Naive thymus-derived CD4-positive, alpha-beta T cell (primary cell): ENCODE results near the gene OVOL3. TPM values are rescaled to one million over a fixed set of nuclear protein-coding genes. Genes with fewer than 3 reads are reported as not detected.
"Not testable (repeated sequence)": the region's sequence is repeated elsewhere in the genome, so short reads cannot be mapped to it uniquely, and the experiment has no call there.

Experiments
- ATAC-seq: fragments of 150-1000 bp; cut with Tn5 transposase; 2 replicates; pipeline ENCODE4 v1.10.0; 2021; ENCODE audit warnings: mild to moderate bottlenecking, moderate library complexity
- CTCF ChIA-PET: fragments of 350-600 bp; sonication (Branson Sonifier 250); formaldehyde crosslinking; loops from one replicate; lab custom pipeline; 2021; ENCODE audit warnings: antibody characterized with exemption; lab: Charles Lee
- POLR2A ChIA-PET: fragments of 350-600 bp; sonication (Branson Sonifier 250); formaldehyde crosslinking; loops from one replicate; lab custom pipeline; 2021; ENCODE audit warnings: antibody characterized with exemption, inconsistent platforms; lab: Charles Lee
- DNase-seq, 9 donors: peaks; one replicate each; pipeline versions ENCODE4 v3.0.0 to v3.0.0-alpha.2; 2020 to 2022; ENCODE audit warnings: mixed read lengths in 1 of 9
- H3K27ac ChIP-seq: one replicate; pipeline ENCODE4 v1.7.0; 2013; ENCODE audit warnings: mild to moderate bottlenecking, low read depth, low read length, moderate library complexity
- H3K27me3 ChIP-seq, 2 donors: one replicate each; pipeline ENCODE4 v1.7.0; 2013; ENCODE audit warnings: low read length in 2 of 2, mild to moderate bottlenecking in 2 of 2, moderate library complexity in 2 of 2; ENCODE audit not compliant: control insufficient read depth in 2 of 2, insufficient read depth in 2 of 2
- H3K36me3 ChIP-seq, 3 experiments: 1 replicate in 2 of 3; 2 replicates in 1 of 3; pipeline ENCODE4 v1.7.0; 2013; ENCODE audit warnings: low read length in 3 of 3, mild to moderate bottlenecking in 3 of 3, moderate library complexity in 1 of 3; ENCODE audit not compliant: insufficient read depth in 3 of 3, control insufficient read depth in 2 of 3
- H3K4me1 ChIP-seq, 2 donors: one replicate each; pipeline ENCODE4 v1.7.0; 2013; ENCODE audit warnings: low read length in 2 of 2, mild to moderate bottlenecking in 2 of 2, moderate library complexity in 1 of 2; ENCODE audit not compliant: control insufficient read depth in 2 of 2, insufficient read depth in 2 of 2
- H3K4me3 ChIP-seq: 2 replicates; pipeline ENCODE4 v1.7.0; 2013; ENCODE audit warnings: mild to moderate bottlenecking, low read length
- H3K9me3 ChIP-seq, 3 experiments: 1 replicate in 2 of 3; 2 replicates in 1 of 3; pipeline ENCODE4 v1.7.0; 2013; ENCODE audit warnings: low read length in 3 of 3; ENCODE audit not compliant: control insufficient read depth in 2 of 3
- H3K27ac Mint-ChIP-seq, 9 donors: one replicate each; pipeline ENCODE4 v1.8.0; 2020 to 2022; ENCODE audit warnings: mixed read lengths in 9 of 9, mild to moderate bottlenecking in 8 of 9, moderate library complexity in 5 of 9, inconsistent platforms in 2 of 9
- H3K27me3 Mint-ChIP-seq, 5 donors: one replicate each; pipeline ENCODE4 v1.8.0; 2021 to 2022; ENCODE audit warnings: mixed read lengths in 5 of 5, mild to moderate bottlenecking in 1 of 5
- H3K36me3 Mint-ChIP-seq, 5 donors: one replicate each; pipeline ENCODE4 v1.8.0; 2020 to 2022; ENCODE audit warnings: mixed read lengths in 5 of 5, mild to moderate bottlenecking in 3 of 5, inconsistent platforms in 1 of 5
- H3K4me1 Mint-ChIP-seq, 7 donors: one replicate each; pipeline ENCODE4 v1.8.0; 2020 to 2022; ENCODE audit warnings: mixed read lengths in 7 of 7, mild to moderate bottlenecking in 3 of 7, inconsistent platforms in 1 of 7
- H3K4me3 Mint-ChIP-seq, 10 donors: one replicate each; pipeline ENCODE4 v1.8.0; 2020 to 2022; ENCODE audit warnings: mild to moderate bottlenecking in 10 of 10, mixed read lengths in 10 of 10, moderate library complexity in 6 of 10, inconsistent platforms in 2 of 10
- H3K9me3 Mint-ChIP-seq, 11 donors: one replicate each; pipeline ENCODE4 v1.8.0; 2020 to 2022; ENCODE audit warnings: mixed read lengths in 11 of 11, mild to moderate bottlenecking in 4 of 11, inconsistent platforms in 1 of 11, moderate library complexity in 1 of 11
- intact Hi-C, 2 donors: fragments of 100-400 bp; cut with micrococcal nuclease; formaldehyde crosslinking; loops; one replicate each; pipeline ENCODE4 v1.15.1; 2023
- polyA plus RNA-seq, 2 donors: library from polyadenylated mRNA; unstranded; fragments of 300-500 nt; fragmentation: Illumina TruSeq; gene quantifications; one replicate each; pipeline ENCODE4 v1.2.3, GENCODE V29; 2021
- total RNA-seq, 6 experiments: library from RNA in 5 of 6; stranded (reverse) in 5 of 6; gene quantifications; 1 replicate in 5 of 6; 2 replicates in 1 of 6; pipeline ENCODE4 v1.2.3 and lab custom pipeline; 2021 to 2026

The OVOL3 gene
- total and polyA plus RNA-seq, 7 experiments from 2014 or later: not detected

GRCh38 chr19:36121486-36122124 is 10.7 kb downstream of the OVOL3 start:
- Histone ChIP-seq H3K27ac (no peak overlapping the region), H3K4me1 (peaks cover 0 to under 1% of the 10 kb centered on the region in 2 donors), H3K9me3 (no peaks in the 10 kb centered on the region), H3K27me3 (no peaks in the 10 kb centered on the region), H3K36me3 (peaks cover 0 to 76% (median 20%) of the 10 kb centered on the region in 3 experiments), H3K4me3 (no peak overlapping the region)
- ChIA-PET CTCF (no interaction called here), POLR2A (interaction anchor here (0.7 kb wide), 1 partner anchor 22 kb away, joined by 5 read pairs; no protein-coding TSS in a partner anchor)
- H3K4me3 Mint-ChIP-seq: no peak overlapping the region
- peak overlapping the region in 1 of 9 donors; percentile 38 for H3K27ac Mint-ChIP-seq
- no peaks in the 10 kb centered on the region for H3K9me3 Mint-ChIP-seq
- intact Hi-C loops: loop anchor here in 1 of 2 donors (10.0 kb wide), 2 partner anchors 563 to 1343 kb away; partner anchors contain the start of genes ZNF567, ZNF569 and ZNF570
- no peak for ATAC-seq
- H3K27me3 Mint-ChIP-seq: no peaks in the 10 kb centered on the region
- H3K36me3 Mint-ChIP-seq: peaks cover 8 to 31% (median 14%) of the 10 kb centered on the region in 5 donors
- H3K4me1 Mint-ChIP-seq: peaks cover 14 to 21% (median 16%) of the 10 kb centered on the region in 7 donors
- no peak for DNase-seq

GRCh38 chr19:36125557-36125956 is 14.6 kb downstream of the OVOL3 start:
- ATAC-seq (no peak), DNase-seq (no peak)
- peak overlapping the region in 2 of 10 donors; percentile 17 for H3K4me3 Mint-ChIP-seq
- no peaks in the 10 kb centered on the region for H3K27me3 Mint-ChIP-seq
- H3K4me3 ChIP-seq: no peak overlapping the region
- peak overlapping the region in 2 of 9 donors; percentile 34 to 62 for H3K27ac Mint-ChIP-seq
- H3K27ac ChIP-seq: no peak overlapping the region
- intact Hi-C loops: loop anchor here in 1 of 2 donors (5.0 to 10.0 kb wide), 5 partner anchors 292 to 1339 kb away; partner anchors contain the start of genes ZFP82, ZNF529, ZNF567 and ZNF569
- H3K4me1 Mint-ChIP-seq: peaks cover 0 to 20% (median 6%) of the 10 kb centered on the region in 7 donors
- H3K9me3 ChIP-seq: no peaks in the 10 kb centered on the region
- no peaks in the 10 kb centered on the region for H3K4me1 ChIP-seq
- ChIA-PET POLR2A (no interaction called here), CTCF (interaction anchor here (7.0 kb wide), 1 partner anchor 45 kb away, joined by 100 read pairs; no protein-coding TSS in a partner anchor)
- peaks cover 0 to 18% (median 4%) of the 10 kb centered on the region in 5 donors for H3K36me3 Mint-ChIP-seq
- no peaks in the 10 kb centered on the region for H3K27me3 ChIP-seq
- peaks cover 0 to 49% (median 13%) of the 10 kb centered on the region in 3 experiments for H3K36me3 ChIP-seq
- H3K9me3 Mint-ChIP-seq: no peaks in the 10 kb centered on the region

DNA sequence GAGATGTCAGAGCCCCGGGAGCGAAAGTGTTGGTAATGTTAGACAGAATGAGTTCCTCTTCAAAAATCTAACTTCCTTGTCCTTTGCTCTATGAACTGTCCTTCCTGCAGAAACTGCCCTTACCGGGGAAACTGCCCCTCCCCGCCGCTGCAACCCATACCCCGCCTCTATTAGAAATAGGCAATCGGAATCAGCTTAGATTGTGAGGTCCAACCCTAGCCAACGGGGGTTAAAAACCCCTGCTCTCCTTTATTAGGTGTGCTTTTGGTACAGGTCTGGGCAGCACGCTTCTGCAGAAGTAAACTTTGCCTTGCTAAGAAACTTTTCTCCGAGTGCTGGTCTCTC is 17.4 kb downstream of the OVOL3 start:
- Mint-ChIP-seq H3K9me3 (no peaks in the 10 kb centered on the region), H3K4me1 (peaks cover 0 to 33% (median 6%) of the 10 kb centered on the region in 7 donors), H3K4me3 (peak overlapping the region; percentile 81 to 96 (median 91)), H3K27ac (peak overlapping the region; percentile 83 to 96 (median 90)), H3K36me3 (peaks cover 0 to 11% (median 0%) of the 10 kb centered on the region in 5 donors), H3K27me3 (no peaks in the 10 kb centered on the region)
- DNase-seq (no peak), ATAC-seq (peak; percentile 5)
- no peaks in the 10 kb centered on the region for H3K27me3 ChIP-seq
- no peaks in the 10 kb centered on the region for H3K4me1 ChIP-seq
- H3K4me3 ChIP-seq: peak overlapping the region; percentile 69
- peaks cover 0 to 23% (median 6%) of the 10 kb centered on the region in 3 experiments for H3K36me3 ChIP-seq
- no peaks in the 10 kb centered on the region for H3K9me3 ChIP-seq
- POLR2A ChIA-PET: interaction anchor here (0.6 to 2.9 kb wide), 9 partner anchors 11 to 432 kb away, joined by 3 to 26 read pairs (median 4); partner anchors contain the start of genes CAPNS1, TBCB, ZFP14 and ZNF146
- H3K27ac ChIP-seq: peak overlapping the region; percentile 77
- CTCF ChIA-PET: interaction anchor here (0.6 to 7.0 kb wide), 16 partner anchors 9 to 190 kb away, joined by 3 to 100 read pairs (median 4); partner anchors contain the start of genes CAPNS1, POLR2I, TBCB and THAP8
- intact Hi-C loops: loop anchor here (1.0 to 10.0 kb wide), 8 partner anchors 11 to 1336 kb away; partner anchors contain the start of genes CAPNS1 (in 1 of the 2), ZFP82 (in 1 of the 2), ZNF529 (in 1 of the 2) and ZNF565 (in 1 of the 2)

DNA sequence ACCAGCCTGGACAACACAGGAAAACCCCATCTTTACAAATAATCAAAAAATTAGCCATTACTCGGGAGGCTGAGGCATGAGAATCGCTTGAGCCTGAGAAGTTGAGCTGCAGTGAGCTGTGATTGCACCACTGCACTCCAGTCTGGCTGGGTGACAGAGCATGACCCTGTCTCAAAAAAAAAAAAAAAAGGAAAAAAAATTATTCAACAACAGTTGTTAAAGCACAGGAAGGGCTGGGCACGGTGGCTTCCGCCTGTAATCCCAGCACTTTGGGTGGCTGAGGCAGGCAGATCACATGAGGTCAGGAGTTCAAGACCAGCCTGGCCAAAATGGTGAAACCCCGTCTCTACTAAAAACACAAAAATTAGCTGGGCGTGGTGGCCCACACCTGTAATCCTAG is 20.3 kb downstream of the OVOL3 start:
- H3K36me3 ChIP-seq, H3K9me3 ChIP-seq, H3K4me3 ChIP-seq, H3K27me3 Mint-ChIP-seq, DNase-seq, H3K27me3 ChIP-seq, H3K27ac ChIP-seq, intact Hi-C loops, H3K36me3 Mint-ChIP-seq, H3K27ac Mint-ChIP-seq, H3K4me1 ChIP-seq, H3K9me3 Mint-ChIP-seq: not testable (repeated sequence)
- ChIA-PET POLR2A (interaction anchor here (1.6 kb wide), 1 partner anchor 9 kb away, joined by 6 read pairs; the partner anchor contains the start of gene CAPNS1), CTCF (interaction anchor here (0.8 kb wide), 1 partner anchor 1790 kb away, joined by 6 read pairs; no protein-coding TSS in a partner anchor)
- ATAC-seq: peak; percentile 21
- Mint-ChIP-seq H3K4me3 (peak overlapping the region in 1 of 10 donors; percentile 23), H3K4me1 (peaks cover 0 to 28% (median 6%) of the 10 kb centered on the region in 7 donors)

DNA sequence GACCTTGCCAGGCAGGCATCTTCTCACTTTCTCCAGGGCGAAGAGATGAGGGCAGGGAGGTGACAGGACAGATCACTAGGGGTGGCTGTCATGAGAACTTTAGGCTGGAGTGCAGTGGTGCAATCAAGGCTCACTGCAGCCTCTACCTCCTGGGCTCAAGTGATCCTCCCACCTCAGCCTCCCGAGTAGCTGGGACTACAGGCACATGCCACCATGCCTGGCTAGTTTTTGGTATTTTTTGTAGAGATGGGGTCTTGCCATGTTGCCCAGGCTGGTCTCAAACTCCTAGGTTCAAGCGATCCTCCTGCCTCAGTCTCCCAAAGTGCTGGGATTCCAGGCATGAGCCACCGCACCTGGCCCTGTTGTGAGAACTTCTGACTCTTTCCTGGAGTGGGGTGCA is 23.9 kb downstream of the OVOL3 start:
- H3K4me1 ChIP-seq, H3K27me3 ChIP-seq, H3K36me3 Mint-ChIP-seq, H3K9me3 ChIP-seq, H3K27ac ChIP-seq, POLR2A ChIA-PET, H3K4me3 Mint-ChIP-seq, H3K4me3 ChIP-seq, CTCF ChIA-PET, H3K27me3 Mint-ChIP-seq, H3K9me3 Mint-ChIP-seq, ATAC-seq, H3K27ac Mint-ChIP-seq, intact Hi-C loops, DNase-seq, H3K36me3 ChIP-seq: not testable (repeated sequence)
- peaks cover 0 to 25% (median 0%) of the 10 kb centered on the region in 7 donors for H3K4me1 Mint-ChIP-seq

GRCh38 chr19:36136964-36137686 is 26.2 kb downstream of the OVOL3 start:
- Histone ChIP-seq H3K9me3 (no peaks in the 10 kb centered on the region), H3K27ac (no peak overlapping the region), H3K4me3 (no peak overlapping the region), H3K36me3 (peaks cover 0 to 13% (median 0%) of the 10 kb centered on the region in 3 experiments), H3K4me1 (peaks cover 6 to 9% of the 10 kb centered on the region in 2 donors), H3K27me3 (no peaks in the 10 kb centered on the region)
- Mint-ChIP-seq H3K4me1 (peaks cover 9 to 30% (median 11%) of the 10 kb centered on the region in 7 donors), H3K27me3 (no peaks in the 10 kb centered on the region), H3K9me3 (peaks cover 0 to 2% (median 0%) of the 10 kb centered on the region in 11 donors), H3K36me3 (peaks cover 0 to 9% (median 5%) of the 10 kb centered on the region in 5 donors), H3K27ac (peak overlapping the region in 5 of 9 donors; percentile 24 to 58 (median 25)), H3K4me3 (no peak overlapping the region)
- ChIA-PET CTCF (interaction anchor here (1.0 to 1.7 kb wide), 2 partner anchors 9 to 32 kb away, joined by 4 to 8 read pairs; no protein-coding TSS in a partner anchor), POLR2A (interaction anchor here (2.5 to 4.3 kb wide), 2 partner anchors 9 to 22 kb away, joined by 9 to 26 read pairs; partner anchors contain the start of genes POLR2I and TBCB)
- intact Hi-C loops: no loop called here
- ATAC-seq (no peak), DNase-seq (no peak)
